ENCODE data around the gene ANKRD62.
"Not testable (repeated sequence)": the region's sequence is repeated elsewhere in the genome, so short reads cannot be mapped to it uniquely, and the experiment has no call there.

The ANKRD62 gene

DNA sequence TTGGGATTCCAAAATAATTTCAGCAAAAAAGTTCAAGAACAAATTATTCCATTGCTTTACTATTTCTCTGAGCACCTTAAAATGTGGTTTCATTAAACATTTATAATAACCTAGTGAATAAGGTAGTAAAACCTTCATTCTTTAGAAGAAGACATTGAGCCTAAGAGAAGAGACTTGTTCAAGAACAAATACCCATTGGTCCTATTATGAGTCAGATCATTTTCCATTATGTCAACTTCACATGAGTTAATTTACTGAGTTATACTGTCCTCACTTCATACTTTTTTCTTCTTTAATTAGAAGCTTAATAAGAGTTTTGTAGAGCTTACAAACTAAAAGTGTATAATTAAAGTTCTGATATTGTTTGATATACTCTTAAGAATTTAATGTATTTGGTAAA, 5.5 kb downstream of the ANKRD62 start:
- Histone ChIP-seq H3K4me1 (ENCODE audit: insufficient read depth, low read length) (no peaks in the 10 kb centered on the region), H3K36me3 (ENCODE audit: insufficient read depth, low read length) (no peaks in the 10 kb centered on the region)

DNA sequence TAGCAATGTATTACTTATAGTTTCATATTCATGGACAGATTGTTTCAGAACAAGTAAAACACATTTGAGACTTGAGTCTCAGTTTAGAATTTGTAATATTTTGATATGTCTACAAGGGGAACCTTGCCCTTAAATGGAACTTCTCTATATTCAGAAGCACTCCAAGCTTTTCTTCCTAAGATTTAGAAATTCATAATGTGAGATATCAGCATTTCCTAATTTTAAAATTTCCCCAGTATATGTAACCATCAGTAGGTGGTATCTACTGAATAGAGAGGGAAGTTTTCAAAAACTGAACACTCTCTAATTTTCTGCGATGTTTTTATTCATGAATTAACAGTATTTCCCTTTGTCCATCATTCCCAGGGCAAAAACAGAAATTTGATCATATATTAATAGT, 7.6 kb downstream of the ANKRD62 start:
- Histone ChIP-seq H3K9me3 (ENCODE audit: control insufficient read depth, insufficient read depth, low read length) (no peaks in the 10 kb centered on the region), H3K36me3 (ENCODE audit: insufficient read depth, low read length) (no peaks in the 10 kb centered on the region), H3K9ac (ENCODE audit: low read depth, low read length) (no peak overlapping the region), H3K4me1 (ENCODE audit: insufficient read depth, low read length) (no peaks in the 10 kb centered on the region)

More for the DNA sequence above, 5.5 kb downstream of the ANKRD62 start:
- no peaks in the 10 kb centered on the region for H3K9me3 ChIP-seq (ENCODE audit: control insufficient read depth, insufficient read depth, low read length)
- H3K9ac ChIP-seq (ENCODE audit: low read depth, low read length): no peak overlapping the region

DNA sequence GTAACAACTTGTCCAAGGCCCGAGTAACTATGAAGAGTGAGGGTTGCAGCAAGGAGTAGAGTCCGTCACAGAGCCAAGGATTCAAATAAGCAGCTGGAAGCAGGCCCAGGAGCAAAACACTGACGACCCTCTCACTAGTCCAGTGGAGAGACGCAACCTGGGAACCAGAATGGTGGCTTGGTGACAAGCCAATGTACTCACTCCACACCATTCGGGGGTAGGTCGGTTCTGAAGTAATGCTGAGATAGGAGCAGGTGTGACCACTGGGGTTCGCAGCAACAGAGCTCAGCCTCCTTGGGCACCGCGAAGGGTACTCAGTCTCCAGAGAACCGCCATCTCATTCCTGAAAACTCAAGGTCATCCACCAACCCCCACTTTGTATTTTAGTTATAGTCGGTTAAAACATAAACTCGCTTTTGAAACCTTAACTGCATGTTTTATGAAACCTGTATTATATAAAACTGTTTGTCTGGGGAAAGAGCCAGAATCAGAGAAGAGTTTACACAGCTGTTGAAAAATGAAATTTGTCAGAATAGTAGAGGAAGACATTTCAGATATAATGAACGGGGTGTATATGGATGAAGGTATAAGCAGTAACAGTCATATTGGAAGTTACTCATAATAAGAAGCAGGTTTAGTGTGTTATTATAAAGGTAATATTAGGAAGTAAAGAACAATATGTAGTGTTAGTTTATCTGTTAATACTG, 8.6 kb downstream of the ANKRD62 start:
- Histone ChIP-seq H3K4me1 (ENCODE audit: insufficient read depth, low read length) (no peaks in the 10 kb centered on the region), H3K9me3 (ENCODE audit: control insufficient read depth, insufficient read depth, low read length) (no peaks in the 10 kb centered on the region), H3K9ac (ENCODE audit: low read depth, low read length) (no peak overlapping the region)

DNA sequence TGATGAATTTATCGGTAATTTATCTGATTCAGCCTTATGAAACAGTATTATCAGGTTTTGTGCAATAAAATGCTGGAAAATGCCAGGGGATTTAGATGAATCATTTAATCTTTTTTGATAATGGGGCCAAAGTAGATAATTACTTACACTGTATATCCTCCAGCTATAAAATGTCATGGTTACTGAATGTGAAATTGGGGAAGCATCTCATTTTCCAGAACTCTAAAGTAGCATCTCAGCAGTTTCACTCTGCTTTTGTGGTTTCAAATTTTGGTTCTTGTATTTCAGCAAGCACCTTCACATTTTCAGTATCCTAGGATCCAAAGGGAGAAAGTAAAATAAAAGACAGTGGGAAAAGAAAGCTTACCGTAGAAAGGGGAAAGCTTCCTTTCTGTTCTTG, 12.8 kb downstream of the ANKRD62 start:
- Histone ChIP-seq H3K9me3 (ENCODE audit: control insufficient read depth, insufficient read depth, low read length) (no peaks in the 10 kb centered on the region), H3K4me1 (ENCODE audit: insufficient read depth, low read length) (no peaks in the 10 kb centered on the region), H3K36me3 (ENCODE audit: insufficient read depth, low read length) (no peaks in the 10 kb centered on the region), H3K9ac (ENCODE audit: low read depth, low read length) (no peak overlapping the region)

More for the DNA sequence above, 8.6 kb downstream of the ANKRD62 start:
- no peaks in the 10 kb centered on the region for H3K36me3 ChIP-seq (ENCODE audit: insufficient read depth, low read length)

DNA sequence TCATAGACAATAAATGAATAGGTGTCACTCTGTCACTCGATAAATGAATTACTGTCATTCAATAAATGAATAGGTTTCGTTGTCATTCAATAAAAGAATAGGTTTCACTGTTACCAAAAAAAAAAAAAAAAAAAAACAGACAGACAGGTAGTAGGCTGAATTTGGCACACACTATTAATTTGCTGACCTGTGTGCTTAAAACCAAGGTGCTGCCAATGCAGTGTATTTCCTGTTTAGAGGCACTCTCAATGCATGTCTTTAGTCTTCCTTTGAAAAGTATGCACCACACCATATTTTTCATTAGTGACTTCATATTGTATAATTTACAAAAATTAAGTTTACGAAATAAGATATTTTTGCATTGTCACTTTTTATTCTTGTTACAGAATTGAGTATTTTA, 16.2 kb downstream of the ANKRD62 start:
- no peak overlapping the region for H3K9ac ChIP-seq (ENCODE audit: low read depth, low read length)
- H3K9me3 ChIP-seq (ENCODE audit: control insufficient read depth, insufficient read depth, low read length): no peaks in the 10 kb centered on the region
- H3K4me1 ChIP-seq (ENCODE audit: insufficient read depth, low read length): no peaks in the 10 kb centered on the region
- H3K36me3 ChIP-seq (ENCODE audit: insufficient read depth, low read length): no peaks in the 10 kb centered on the region

DNA sequence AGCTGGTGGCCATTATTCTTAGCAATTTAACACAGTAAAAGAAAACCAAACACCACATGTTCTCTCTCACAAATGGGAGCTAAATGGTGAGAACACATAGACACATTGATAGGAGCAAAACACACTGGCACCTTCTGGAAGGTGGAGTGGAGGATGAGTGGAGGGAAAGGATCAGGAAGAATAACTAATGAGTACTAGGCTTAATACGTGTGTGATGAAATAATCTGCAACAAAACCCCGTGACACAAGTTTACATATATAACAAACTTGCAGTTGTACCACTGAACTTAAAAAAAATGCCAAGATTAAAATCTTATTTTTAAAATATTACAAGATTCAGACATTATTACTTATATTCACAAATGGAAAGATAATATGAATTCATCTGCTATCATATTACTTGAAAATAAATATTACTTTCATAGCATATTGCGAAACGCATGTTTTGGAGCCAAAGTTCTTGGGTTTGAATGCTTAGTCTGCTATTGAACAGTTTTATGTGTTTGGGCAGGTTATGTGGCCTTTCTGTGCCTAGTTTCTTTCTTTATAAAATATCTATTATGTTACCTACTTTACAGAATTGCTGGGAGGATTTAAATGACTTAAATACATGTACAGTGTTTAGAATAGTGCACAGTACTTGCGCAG, 20.5 kb downstream of the ANKRD62 start:
- Histone ChIP-seq H3K9me3 (ENCODE audit: control insufficient read depth, insufficient read depth, low read length) (no peaks in the 10 kb centered on the region; the same call in 1 of the 2 replicates), H3K4me1 (ENCODE audit: insufficient read depth, low read length) (no peaks in the 10 kb centered on the region), H3K9ac (ENCODE audit: low read depth, low read length) (no peak overlapping the region), H3K36me3 (ENCODE audit: insufficient read depth, low read length) (no peaks in the 10 kb centered on the region)

DNA sequence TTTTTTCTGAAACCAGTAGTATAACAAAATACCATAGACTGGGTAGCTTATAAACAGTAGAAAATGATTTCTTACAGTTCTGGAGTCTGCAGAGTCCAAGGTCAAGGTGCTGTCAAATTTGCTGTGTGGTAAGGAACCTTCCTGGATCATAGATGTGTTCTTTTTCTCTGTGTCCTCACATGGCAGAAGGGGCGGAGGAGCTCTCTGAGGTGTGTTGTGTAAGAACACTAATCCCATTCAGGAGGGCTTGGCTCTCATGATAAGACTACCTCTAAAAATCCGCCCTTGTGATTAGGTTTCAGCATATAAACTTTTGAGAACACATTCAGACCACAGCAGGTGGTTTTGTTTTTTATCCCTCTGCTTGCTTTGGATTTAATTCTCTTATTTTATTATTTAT, 25.7 kb downstream of the ANKRD62 start:
- Histone ChIP-seq H3K9ac (ENCODE audit: low read depth, low read length) (no peak overlapping the region), H3K9me3 (ENCODE audit: control insufficient read depth, insufficient read depth, low read length) (no peaks in the 10 kb centered on the region; the same call in 1 of the 2 replicates), H3K4me1 (ENCODE audit: insufficient read depth, low read length) (no peaks in the 10 kb centered on the region), H3K36me3 (ENCODE audit: insufficient read depth, low read length) (no peaks in the 10 kb centered on the region)

DNA sequence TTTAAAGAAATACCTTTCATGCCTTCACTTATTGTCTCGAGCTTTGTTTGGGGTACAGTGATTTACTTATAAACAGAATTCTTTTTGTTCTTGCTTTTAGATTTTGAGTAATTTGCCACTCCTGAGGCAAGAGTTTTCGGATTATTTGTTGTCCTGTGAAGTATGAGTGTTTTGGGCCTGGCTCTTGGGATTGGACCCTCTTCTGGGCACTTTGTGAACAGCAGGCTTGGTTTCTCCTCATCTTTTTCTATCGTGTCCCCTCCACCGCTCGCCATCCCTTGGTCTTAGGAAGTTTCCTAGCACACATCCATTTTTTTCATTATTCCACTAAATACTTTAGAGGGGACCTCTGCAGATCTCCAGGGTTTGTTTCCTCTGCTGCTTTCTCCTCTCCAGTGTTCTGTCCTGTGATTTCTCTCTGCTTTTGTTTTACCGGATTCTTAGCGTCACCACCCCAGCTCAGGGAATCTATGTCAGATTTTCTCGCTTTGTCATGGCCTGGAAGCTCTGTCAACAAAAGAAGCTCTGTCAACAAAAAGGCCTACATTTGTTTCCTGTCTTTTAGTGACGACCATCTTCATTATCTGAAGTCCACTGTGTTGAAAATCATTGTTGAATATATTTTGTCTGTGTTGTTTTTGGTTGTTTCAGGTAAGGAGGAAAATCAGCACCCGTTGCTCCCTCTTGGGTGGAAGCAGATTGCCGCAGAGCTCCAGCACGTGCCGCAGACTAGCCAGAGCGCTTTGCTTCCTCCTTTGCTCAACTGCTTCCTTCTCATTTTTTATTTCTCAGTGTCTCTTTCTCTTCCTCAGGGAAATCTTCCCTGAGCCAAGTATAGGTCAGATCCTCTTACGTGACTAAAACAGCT, 27.8 kb downstream of the ANKRD62 start:
- H3K9ac ChIP-seq (ENCODE audit: low read depth, low read length): peak overlapping the region; percentile 6; the same call in 1 of the 2 replicates
- H3K36me3 ChIP-seq (ENCODE audit: insufficient read depth, low read length): no peaks in the 10 kb centered on the region
- no peaks in the 10 kb centered on the region; the same call in 1 of the 2 replicates for H3K9me3 ChIP-seq (ENCODE audit: control insufficient read depth, insufficient read depth, low read length)
- H3K4me1 ChIP-seq (ENCODE audit: insufficient read depth, low read length): no peaks in the 10 kb centered on the region

DNA sequence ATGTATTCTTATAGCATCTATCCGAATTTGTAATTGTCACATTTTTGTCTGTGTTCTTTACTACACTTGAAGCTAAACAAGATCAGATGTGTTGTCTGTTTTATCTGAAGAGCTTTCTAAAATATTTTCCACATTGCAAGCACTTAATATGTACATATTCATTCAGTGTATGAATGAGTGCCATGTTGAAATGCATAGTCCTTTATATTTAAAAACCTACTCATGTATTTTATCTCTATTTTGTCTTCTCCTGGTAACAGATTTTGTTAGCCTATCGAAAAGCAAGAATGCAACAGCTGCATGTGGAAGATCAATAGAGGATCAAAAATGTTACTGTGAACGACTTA, 28.4 kb downstream of the ANKRD62 start:
- H3K36me3 ChIP-seq (ENCODE audit: insufficient read depth, low read length); H3K9ac ChIP-seq (ENCODE audit: low read depth, low read length): not testable (repeated sequence)

DNA sequence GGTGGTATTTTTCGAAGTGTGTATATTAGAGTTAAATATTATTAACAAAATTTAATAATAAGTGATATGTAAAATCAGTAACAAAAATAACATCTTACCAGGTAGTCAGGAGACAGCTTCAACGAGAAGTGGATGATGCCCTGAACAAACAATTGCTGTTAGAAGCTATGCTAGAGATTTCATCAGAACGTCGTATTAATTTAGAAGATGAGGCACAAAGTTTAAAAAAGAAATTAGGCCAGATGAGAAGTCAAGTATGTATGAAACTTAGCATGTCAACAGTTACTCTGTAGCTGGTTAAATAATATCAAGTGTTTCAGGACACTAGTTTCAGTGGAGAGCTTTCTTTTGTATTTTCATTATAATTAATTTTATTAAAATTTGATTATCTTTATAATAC, 34.0 kb downstream of the ANKRD62 start:
- H3K9me3 ChIP-seq (ENCODE audit: control insufficient read depth, insufficient read depth, low read length); H3K9ac ChIP-seq (ENCODE audit: low read depth, low read length): not testable (repeated sequence)

More for the DNA sequence above, 28.4 kb downstream of the ANKRD62 start:
- not testable (repeated sequence) for H3K4me1 ChIP-seq (ENCODE audit: insufficient read depth, low read length); H3K9me3 ChIP-seq (ENCODE audit: control insufficient read depth, insufficient read depth, low read length)

DNA sequence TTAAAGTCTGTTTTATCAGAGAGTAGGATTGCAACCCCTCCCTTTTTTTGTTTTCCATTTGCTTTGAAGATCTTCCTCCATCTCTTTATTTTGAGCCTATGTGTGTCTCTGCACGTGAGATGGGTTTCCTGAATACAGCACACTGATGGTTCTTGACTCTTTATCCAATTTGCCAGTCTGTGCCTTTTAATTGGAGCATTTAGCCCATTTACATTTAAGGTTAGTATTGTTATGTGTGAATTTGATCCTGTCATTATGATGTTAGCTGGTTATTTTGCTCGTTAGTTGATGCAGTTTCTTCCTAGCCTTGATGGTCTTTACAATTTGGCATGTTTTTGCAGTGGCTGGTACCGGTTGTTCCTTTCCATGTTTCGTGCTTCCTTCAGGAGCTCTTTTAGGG, 45.2 kb downstream of the ANKRD62 start:
- not testable (repeated sequence) for H3K9ac ChIP-seq (ENCODE audit: low read depth, low read length); H3K9me3 ChIP-seq (ENCODE audit: control insufficient read depth, insufficient read depth, low read length); H3K36me3 ChIP-seq (ENCODE audit: insufficient read depth, low read length); H3K4me1 ChIP-seq (ENCODE audit: insufficient read depth, low read length)

More for the DNA sequence above, 34.0 kb downstream of the ANKRD62 start:
- H3K4me1 ChIP-seq (ENCODE audit: insufficient read depth, low read length); H3K36me3 ChIP-seq (ENCODE audit: insufficient read depth, low read length): not testable (repeated sequence)

DNA sequence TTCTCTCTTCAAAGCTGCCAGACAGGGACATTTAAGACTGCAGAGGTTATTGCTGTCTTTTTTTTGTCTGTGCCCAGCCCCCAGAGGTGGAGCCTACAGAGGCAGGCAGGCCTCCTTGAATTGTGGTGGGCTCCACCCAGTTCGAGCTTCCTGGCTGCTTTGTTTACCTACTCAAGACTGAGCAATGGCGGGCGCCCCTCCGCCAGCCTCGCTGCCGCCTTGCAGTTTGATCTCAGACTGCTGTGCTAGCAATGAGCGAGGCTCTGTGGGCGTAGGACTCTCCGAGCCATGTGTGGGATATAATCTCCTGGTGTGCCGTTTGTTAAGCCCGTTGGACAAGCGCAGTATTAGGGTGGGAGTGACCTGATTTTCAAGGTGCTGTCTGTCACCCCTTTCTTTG, 47.2 kb downstream of the ANKRD62 start:
- not testable (repeated sequence) for H3K36me3 ChIP-seq (ENCODE audit: insufficient read depth, low read length); H3K4me1 ChIP-seq (ENCODE audit: insufficient read depth, low read length); H3K9ac ChIP-seq (ENCODE audit: low read depth, low read length); H3K9me3 ChIP-seq (ENCODE audit: control insufficient read depth, insufficient read depth, low read length)

DNA sequence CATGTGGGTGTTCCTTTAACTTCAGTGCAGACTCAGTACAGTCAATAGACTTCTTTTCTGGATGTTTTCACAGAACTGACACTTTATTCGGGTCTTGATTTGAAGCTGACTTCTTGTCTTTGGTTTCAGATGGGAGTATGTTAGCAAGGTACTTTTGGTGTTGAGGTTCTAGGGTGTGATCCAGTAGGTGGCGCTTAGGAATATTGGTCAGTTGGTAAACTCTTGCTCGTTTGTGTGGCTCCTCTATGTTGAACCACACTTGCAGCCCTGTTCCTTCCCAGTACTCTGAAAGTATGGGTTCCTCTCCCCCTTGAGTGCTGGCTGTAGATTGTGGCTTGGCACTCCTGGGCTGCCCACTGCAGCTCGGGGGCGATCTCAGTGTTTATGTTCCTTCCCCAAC, 48.1 kb downstream of the ANKRD62 start:
- H3K9ac ChIP-seq (ENCODE audit: low read depth, low read length); H3K9me3 ChIP-seq (ENCODE audit: control insufficient read depth, insufficient read depth, low read length); H3K36me3 ChIP-seq (ENCODE audit: insufficient read depth, low read length); H3K4me1 ChIP-seq (ENCODE audit: insufficient read depth, low read length): not testable (repeated sequence)

DNA sequence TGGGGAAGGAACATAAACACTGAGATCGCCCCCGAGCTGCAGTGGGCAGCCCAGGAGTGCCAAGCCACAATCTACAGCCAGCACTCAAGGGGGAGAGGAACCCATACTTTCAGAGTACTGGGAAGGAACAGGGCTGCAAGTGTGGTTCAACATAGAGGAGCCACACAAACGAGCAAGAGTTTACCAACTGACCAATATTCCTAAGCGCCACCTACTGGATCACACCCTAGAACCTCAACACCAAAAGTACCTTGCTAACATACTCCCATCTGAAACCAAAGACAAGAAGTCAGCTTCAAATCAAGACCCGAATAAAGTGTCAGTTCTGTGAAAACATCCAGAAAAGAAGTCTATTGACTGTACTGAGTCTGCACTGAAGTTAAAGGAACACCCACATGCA, 55.8 kb downstream of the ANKRD62 start:
- not testable (repeated sequence) for H3K4me1 ChIP-seq (ENCODE audit: insufficient read depth, low read length); H3K9me3 ChIP-seq (ENCODE audit: control insufficient read depth, insufficient read depth, low read length); H3K36me3 ChIP-seq (ENCODE audit: insufficient read depth, low read length); H3K9ac ChIP-seq (ENCODE audit: low read depth, low read length)

DNA sequence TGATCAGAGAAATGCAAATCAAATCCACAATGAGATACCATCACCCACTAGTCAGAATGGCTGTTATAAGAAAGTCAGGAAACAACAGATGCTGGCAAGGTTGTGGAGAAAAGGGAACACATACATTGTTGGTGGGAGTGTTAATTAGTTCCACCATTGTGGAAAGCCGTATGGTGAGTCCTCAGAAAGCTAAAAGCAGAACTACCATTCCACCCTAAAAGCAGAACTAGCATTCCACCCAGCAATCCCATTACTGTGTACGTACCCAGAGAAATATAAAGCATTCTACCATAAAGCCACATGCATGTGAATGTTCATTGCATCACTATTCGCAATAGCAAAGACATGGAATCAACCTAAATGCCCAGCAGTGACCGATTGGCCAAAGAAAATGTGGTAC, 60.7 kb downstream of the ANKRD62 start:
- Histone ChIP-seq H3K4me1 (ENCODE audit: insufficient read depth, low read length) (no peaks in the 10 kb centered on the region), H3K9ac (ENCODE audit: low read depth, low read length) (no peak overlapping the region), H3K36me3 (ENCODE audit: insufficient read depth, low read length) (no peaks in the 10 kb centered on the region), H3K9me3 (ENCODE audit: control insufficient read depth, insufficient read depth, low read length) (no peaks in the 10 kb centered on the region)

All from ES-I3 (cell line).